HepG2 (cell line): ENCODE data around the gene CEP104. TPM values are rescaled to one million over a fixed set of nuclear protein-coding genes. Genes with fewer than 3 reads are reported as not detected.

Experiments used
- BCL3 ChIP-seq: sonication (generic); formaldehyde crosslinking; IDR thresholded peaks from 2 replicates; pipeline ENCODE4 v1.5.1; 2020; ENCODE audit warnings: mild to moderate bottlenecking, missing genetic modification reagents, moderate library complexity
- CBX5 ChIP-seq: sonication (generic); formaldehyde crosslinking; IDR thresholded peaks from 2 replicates; pipeline ENCODE4 v1.4.0; 2020; ENCODE audit warnings: missing genetic modification reagents, borderline replicate concordance
- CCDC6 ChIP-seq: sonication (generic); formaldehyde crosslinking; IDR thresholded peaks from 2 replicates; pipeline ENCODE4 v1.8.1; 2022; ENCODE audit warnings: mild to moderate bottlenecking, missing genetic modification reagents, moderate library complexity
- FOSL2 ChIP-seq: sonication (generic); formaldehyde crosslinking; IDR thresholded peaks from 2 replicates; pipeline ENCODE4 v1.4.0; 2020; ENCODE audit warnings: missing genetic modification reagents
- FOXA1 ChIP-seq, 2 experiments: fragments of 450-650 bp in 1 of 2; sonication (generic) in 1 of 2; formaldehyde crosslinking in 1 of 2; IDR thresholded peaks; 2 replicates each; pipeline versions ENCODE4 v1.4.0 to v1.6.1; 2016 to 2020; ENCODE audit warnings: missing genetic modification reagents in 1 of 2
- HMGXB4 ChIP-seq, 2 experiments: sonication (generic) in 1 of 2; formaldehyde crosslinking in 1 of 2; IDR thresholded peaks; 2 replicates each; pipeline versions ENCODE4 v1.4.0 to v1.6.1; 2018 to 2020; ENCODE audit warnings: missing genetic modification reagents in 2 of 2, borderline replicate concordance in 1 of 2, low read depth in 1 of 2, mild to moderate bottlenecking in 1 of 2, missing biosample characterization in 1 of 2
- HOXA3 ChIP-seq: sonication (generic); formaldehyde crosslinking; IDR thresholded peaks from 2 replicates; pipeline ENCODE4 v1.5.0; 2020; ENCODE audit warnings: missing genetic modification reagents
- IKZF5 ChIP-seq: IDR thresholded peaks from 2 replicates; pipeline ENCODE4 v1.6.1; 2018; ENCODE audit warnings: missing genetic modification reagents, mild to moderate bottlenecking, missing compliant biosample characterization
- KLF6 ChIP-seq: IDR thresholded peaks from 2 replicates; pipeline ENCODE4 v1.8.0; 2016; ENCODE audit warnings: missing biosample characterization, missing genetic modification reagents
- MIER2 ChIP-seq: IDR thresholded peaks from 2 replicates; pipeline ENCODE4 v1.6.1; 2016; ENCODE audit warnings: missing biosample characterization, missing genetic modification reagents
- SETDB1 ChIP-seq: sonication (generic); formaldehyde crosslinking; IDR thresholded peaks from 2 replicates; pipeline ENCODE4 v1.5.1; 2020; ENCODE audit warnings: missing genetic modification reagents, mild to moderate bottlenecking, borderline replicate concordance
- SP1 ChIP-seq, 2 experiments: fragments of 450-650 bp in 1 of 2; sonication (generic) in 1 of 2; formaldehyde crosslinking in 1 of 2; IDR thresholded peaks; 2 replicates each; pipeline versions ENCODE4 v1.4.0 to v1.6.1; 2016 to 2020; ENCODE audit warnings: missing genetic modification reagents in 1 of 2
- ZBTB3 ChIP-seq: sonication (generic); formaldehyde crosslinking; IDR thresholded peaks from 2 replicates; pipeline ENCODE4 v1.4.0; 2020; ENCODE audit warnings: low read depth, mild to moderate bottlenecking, moderate library complexity, missing genetic modification reagents, borderline replicate concordance
- ZBTB38 ChIP-seq: sonication (generic); formaldehyde crosslinking; IDR thresholded peaks from 2 replicates; pipeline ENCODE4 v1.5.1; 2020; ENCODE audit warnings: mild to moderate bottlenecking, missing genetic modification reagents
- ZMAT3 ChIP-seq: sonication (generic); formaldehyde crosslinking; conservative IDR thresholded peaks from 2 replicates; pipeline ENCODE4 v1.7.0; 2021; ENCODE audit warnings: missing genetic modification reagents
- ZNF280D ChIP-seq: sonication (generic); formaldehyde crosslinking; IDR thresholded peaks from 2 replicates; pipeline ENCODE4 v1.5.1; 2020; ENCODE audit warnings: mild to moderate bottlenecking, missing genetic modification reagents
- ZNF430 ChIP-seq: sonication (generic); formaldehyde crosslinking; IDR thresholded peaks from 2 replicates; pipeline ENCODE4 v1.9.0; 2021; ENCODE audit warnings: mild to moderate bottlenecking, missing genetic modification reagents
- ZNF562 ChIP-seq: sonication (generic); formaldehyde crosslinking; IDR thresholded peaks from 2 replicates; pipeline ENCODE4 v1.8.0; 2022; ENCODE audit warnings: missing genetic modification reagents, borderline replicate concordance
- ZNF576 ChIP-seq: sonication (generic); formaldehyde crosslinking; IDR thresholded peaks from 2 replicates; pipeline ENCODE4 v1.4.0; 2020; ENCODE audit warnings: mild to moderate bottlenecking, missing genetic modification reagents
- ZNF709 ChIP-seq: sonication (generic); formaldehyde crosslinking; IDR thresholded peaks from 2 replicates; pipeline ENCODE4 v1.5.0; 2020; ENCODE audit warnings: mild to moderate bottlenecking, missing genetic modification reagents
- ZNF749 ChIP-seq: sonication (generic); formaldehyde crosslinking; IDR thresholded peaks from 2 replicates; pipeline ENCODE4 v1.8.0; 2022; ENCODE audit warnings: mild to moderate bottlenecking, missing genetic modification reagents, moderate library complexity, borderline replicate concordance
- ZNF780A ChIP-seq: sonication (generic); formaldehyde crosslinking; IDR thresholded peaks from 2 replicates; pipeline ENCODE4 v1.8.0; 2022; ENCODE audit warnings: mild to moderate bottlenecking, missing genetic modification reagents, moderate library complexity
- polyA plus RNA-seq, 8 experiments: library from polyadenylated mRNA; depleted of rRNA in 3 of 8; stranded (reverse) in 7 of 8; unstranded in 1 of 8; fragments of >200 nt; fragmentation: Illumina TruSeq in 4 of 8; extraction: Trizol in 4 of 8; gene quantifications; 2 replicates each; pipeline versions ENCODE4 v1.2.1 to v1.2.3, GENCODE V29; 2011 to 2016; ENCODE audit warnings: low read depth in 4 of 8, missing spikeins in 1 of 8, mixed read lengths in 1 of 8; ENCODE audit not compliant: insufficient read depth in 1 of 8
- total RNA-seq, 5 experiments: library from RNA; depleted of rRNA; stranded (reverse); fragments of >200 nt; fragmentation: Illumina TruSeq; extraction: Trizol; gene quantifications; 2 replicates each; pipeline ENCODE4 v1.2.3, GENCODE V29; 2016; ENCODE audit warnings: low read depth in 1 of 5

Gene CEP104
- total and polyA plus RNA-seq, 2 of the 13 experiments (the other 11 are each of a cell fraction or from before 2014, with no cell fraction given): 20.4 to 30.1 TPM

- TF ChIP-seq ZNF430 (CRISPR knock-in tag): no peak
- peak; percentile 49; the same call in 1 of the 2 replicates for TF ChIP-seq ZBTB38
- TF ChIP-seq BCL3: peak; percentile 3; the same call in 1 of the 2 replicates
- 0 out of 2 replicates have a peak, but pooled peaks have one; percentile 45 for TF ChIP-seq CCDC6
- no peak; a peak in 1 of 4 replicates for TF ChIP-seq HMGXB4 (CRISPR knock-in tag; IDR thresholded peaks at IDR 0.05; ENCODE audit: borderline replicate concordance in 1 of 2, low read depth in 1 of 2)
- TF ChIP-seq HOXA3 (CRISPR knock-in tag): no peak
- no peak for TF ChIP-seq ZNF780A (CRISPR knock-in tag)
- 0 out of 2 replicates have a peak, but pooled peaks have one; percentile 11 for TF ChIP-seq CBX5 (CRISPR knock-in tag)
- TF ChIP-seq MIER2 (CRISPR knock-in tag): no peak
- TF ChIP-seq KLF6 (CRISPR knock-in tag): no peak
- no peak for TF ChIP-seq FOXA1 (IDR thresholded peaks at IDR 0.05)
- TF ChIP-seq FOXA1 (CRISPR knock-in tag; IDR thresholded peaks at IDR 0.05): 0 out of 2 replicates have a peak, but pooled peaks have one; percentile 3
- TF ChIP-seq ZNF576: no peak
- TF ChIP-seq SP1 (IDR thresholded peaks at IDR 0.05): 0 out of 2 replicates have a peak, but pooled peaks have one; percentile 39
- peak; percentile 93 for TF ChIP-seq SP1 (CRISPR knock-in tag; IDR thresholded peaks at IDR 0.05)
- peak; percentile 21 for TF ChIP-seq ZMAT3 (CRISPR knock-in tag)
- no peak for TF ChIP-seq ZNF280D (CRISPR knock-in tag)
- TF ChIP-seq FOSL2 (CRISPR knock-in tag): no peak
- 0 out of 2 replicates have a peak, but pooled peaks have one; percentile 71 for TF ChIP-seq SETDB1 (CRISPR knock-in tag)
- no peak for TF ChIP-seq ZBTB3 (CRISPR knock-in tag)
- 0 out of 2 replicates have a peak, but pooled peaks have one; percentile 51 for TF ChIP-seq ZNF709 (CRISPR knock-in tag)
- no peak for TF ChIP-seq ZNF749 (CRISPR knock-in tag)
- no peak; the same call in 1 of the 2 replicates for TF ChIP-seq IKZF5 (CRISPR knock-in tag)
- no peak for TF ChIP-seq ZNF562 (CRISPR knock-in tag)
These were observed 44.0 kb upstream of the CEP104 start (continued) for GRCh38 chr1:3900969-3901529.
